ENCODE data around the gene CBLC.

GRCh38 chr19:44767295-44768180 lies 10.2 kb upstream of the CBLC start:
- TF ChIP-seq, protein P1, sequence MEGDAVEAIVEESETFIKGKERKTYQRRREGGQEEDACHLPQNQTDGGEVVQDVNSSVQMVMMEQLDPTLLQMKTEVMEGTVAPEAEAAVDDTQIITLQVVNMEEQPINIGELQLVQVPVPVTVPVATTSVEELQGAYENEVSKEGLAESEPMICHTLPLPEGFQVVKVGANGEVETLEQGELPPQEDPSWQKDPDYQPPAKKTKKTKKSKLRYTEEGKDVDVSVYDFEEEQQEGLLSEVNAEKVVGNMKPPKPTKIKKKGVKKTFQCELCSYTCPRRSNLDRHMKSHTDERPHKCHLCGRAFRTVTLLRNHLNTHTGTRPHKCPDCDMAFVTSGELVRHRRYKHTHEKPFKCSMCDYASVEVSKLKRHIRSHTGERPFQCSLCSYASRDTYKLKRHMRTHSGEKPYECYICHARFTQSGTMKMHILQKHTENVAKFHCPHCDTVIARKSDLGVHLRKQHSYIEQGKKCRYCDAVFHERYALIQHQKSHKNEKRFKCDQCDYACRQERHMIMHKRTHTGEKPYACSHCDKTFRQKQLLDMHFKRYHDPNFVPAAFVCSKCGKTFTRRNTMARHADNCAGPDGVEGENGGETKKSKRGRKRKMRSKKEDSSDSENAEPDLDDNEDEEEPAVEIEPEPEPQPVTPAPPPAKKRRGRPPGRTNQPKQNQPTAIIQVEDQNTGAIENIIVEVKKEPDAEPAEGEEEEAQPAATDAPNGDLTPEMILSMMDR (IDR thresholded peaks at IDR 0.05; ENCODE audit: borderline replicate concordance, extremely low read depth, low read length, poor library complexity, severe bottlenecking): no peak
- no peak for TF ChIP-seq EZH2 (IDR thresholded peaks at IDR 0.05; ENCODE audit: borderline replicate concordance, low read depth, low read length, severe bottlenecking)

All from DND-41 (cell line).